Neural progenitor cell (in vitro differentiated cells): ENCODE results near the gene STX1A. TPM values are rescaled to one million over a fixed set of nuclear protein-coding genes. Genes with fewer than 3 reads are reported as not detected.

Experiments used
- DNase-seq: peaks from one replicate; pipeline ENCODE4 v3.0.0-alpha.2; 2016; ENCODE audit warnings: low spot score
- H2AFZ ChIP-seq: fragments of 200-600 bp; sonication (generic); replicated peaks from 2 replicates; pipeline ENCODE4 v1.6.1; 2016; ENCODE audit warnings: antibody characterized with exemption
- H3F3A ChIP-seq: fragments of 200-600 bp; sonication (generic); 2 replicates; pipeline ENCODE4 v1.6.1; 2016; ENCODE audit warnings: antibody characterized with exemption, low read depth
- H3K27ac ChIP-seq: fragments of 200-600 bp; sonication (generic); 2 replicates; pipeline ENCODE4 v1.5.1; 2016; ENCODE audit warnings: mild to moderate bottlenecking
- H3K27me3 ChIP-seq: fragments of 200-600 bp; sonication (generic); 2 replicates; pipeline ENCODE4 v1.6.1; 2016; ENCODE audit warnings: mild to moderate bottlenecking, moderate library complexity
- H3K36me3 ChIP-seq: fragments of 200-600 bp; sonication (generic); 2 replicates; pipeline ENCODE4 v1.5.1; 2016
- H3K4me1 ChIP-seq: fragments of 200-600 bp; sonication (generic); 2 replicates; pipeline ENCODE4 v1.6.1; 2016; ENCODE audit warnings: mixed run types
- H3K4me2 ChIP-seq: fragments of 200-600 bp; sonication (generic); 2 replicates; pipeline ENCODE4 v1.6.1; 2016
- H3K4me3 ChIP-seq: fragments of 200-600 bp; sonication (generic); 2 replicates; pipeline ENCODE4 v1.5.1; 2016
- H3K79me2 ChIP-seq: fragments of 200-600 bp; sonication (generic); 2 replicates; pipeline ENCODE4 v1.6.1; 2016; ENCODE audit warnings: low read depth
- H3K9ac ChIP-seq: fragments of 200-600 bp; sonication (generic); 2 replicates; pipeline ENCODE4 v1.6.1; 2016
- H3K9me3 ChIP-seq: fragments of 200-600 bp; sonication (generic); 2 replicates; pipeline ENCODE4 v1.5.1; 2016; ENCODE audit warnings: low read depth
- H4K20me1 ChIP-seq: fragments of 200-600 bp; sonication (generic); 2 replicates; pipeline ENCODE4 v1.6.1; 2016; ENCODE audit warnings: low read depth
- H3K27ac Mint-ChIP-seq: 3 replicates; pipeline ENCODE4 v1.8.0; 2021; ENCODE audit warnings: mixed read lengths
- H3K27me3 Mint-ChIP-seq: 2 replicates; pipeline ENCODE4 v1.8.0; 2022; ENCODE audit warnings: low read depth, mild to moderate bottlenecking, inconsistent platforms, moderate library complexity, mixed read lengths; ENCODE audit not compliant: insufficient read depth
- H3K36me3 Mint-ChIP-seq: 3 replicates; pipeline ENCODE4 v1.8.0; 2021; ENCODE audit warnings: mixed read lengths
- H3K4me1 Mint-ChIP-seq: 3 replicates; pipeline ENCODE4 v1.8.0; 2021; ENCODE audit warnings: mixed read lengths
- H3K4me3 Mint-ChIP-seq: 3 replicates; pipeline ENCODE4 v1.8.0; 2021; ENCODE audit warnings: mild to moderate bottlenecking, moderate library complexity, mixed read lengths
- H3K9me3 Mint-ChIP-seq: 3 replicates; pipeline ENCODE4 v1.8.0; 2020; ENCODE audit warnings: mixed read lengths
- EZH2 ChIP-seq: fragments of 200-600 bp; sonication (generic); IDR thresholded peaks from 2 replicates; pipeline ENCODE4 v1.6.1; 2017; ENCODE audit warnings: antibody characterized with exemption, mild to moderate bottlenecking, moderate library complexity
- EZH2phosphoT487 ChIP-seq: fragments of 200-600 bp; sonication (generic); IDR thresholded peaks from 2 replicates; pipeline ENCODE4 v1.6.1; 2017; ENCODE audit warnings: antibody characterized with exemption
- total RNA-seq: library from RNA; depleted of rRNA; stranded (reverse); fragments of >200 nt; gene quantifications from 2 replicates; pipeline ENCODE4 v1.2.3, GENCODE V29; 2015; ENCODE audit warnings: low replicate concordance
- TF ChIP-seq, protein P1 (sequence below): fragments of 200-600 bp; sonication (generic); IDR thresholded peaks from 2 replicates; pipeline ENCODE4 v1.5.1; 2017; ENCODE audit warnings: antibody characterized with exemption, mild to moderate bottlenecking

The STX1A gene
- total RNA-seq, 1 donor from 2014 or later = 21.9 TPM

GRCh38 chr7:73703757-73704639 is 15.5 kb downstream of the STX1A start:
- Histone ChIP-seq H3K79me2 (no peaks in the 10 kb centered on the region), H3K9ac (no peak overlapping the region), H3K36me3 (no peaks in the 10 kb centered on the region), H3K4me1 (peaks cover 9% of the 10 kb centered on the region), H3K9me3 (no peaks in the 10 kb centered on the region), H2AFZ (no peak overlapping the region), H4K20me1 (peaks cover 24% of the 10 kb centered on the region), H3K4me3 (no peak overlapping the region), H3K4me2 (peak overlapping the region; percentile 63), H3K27me3 (no peaks in the 10 kb centered on the region), H3F3A (peaks cover 16% of the 10 kb centered on the region), H3K27ac (no peak overlapping the region)
- TF ChIP-seq, protein P1, sequence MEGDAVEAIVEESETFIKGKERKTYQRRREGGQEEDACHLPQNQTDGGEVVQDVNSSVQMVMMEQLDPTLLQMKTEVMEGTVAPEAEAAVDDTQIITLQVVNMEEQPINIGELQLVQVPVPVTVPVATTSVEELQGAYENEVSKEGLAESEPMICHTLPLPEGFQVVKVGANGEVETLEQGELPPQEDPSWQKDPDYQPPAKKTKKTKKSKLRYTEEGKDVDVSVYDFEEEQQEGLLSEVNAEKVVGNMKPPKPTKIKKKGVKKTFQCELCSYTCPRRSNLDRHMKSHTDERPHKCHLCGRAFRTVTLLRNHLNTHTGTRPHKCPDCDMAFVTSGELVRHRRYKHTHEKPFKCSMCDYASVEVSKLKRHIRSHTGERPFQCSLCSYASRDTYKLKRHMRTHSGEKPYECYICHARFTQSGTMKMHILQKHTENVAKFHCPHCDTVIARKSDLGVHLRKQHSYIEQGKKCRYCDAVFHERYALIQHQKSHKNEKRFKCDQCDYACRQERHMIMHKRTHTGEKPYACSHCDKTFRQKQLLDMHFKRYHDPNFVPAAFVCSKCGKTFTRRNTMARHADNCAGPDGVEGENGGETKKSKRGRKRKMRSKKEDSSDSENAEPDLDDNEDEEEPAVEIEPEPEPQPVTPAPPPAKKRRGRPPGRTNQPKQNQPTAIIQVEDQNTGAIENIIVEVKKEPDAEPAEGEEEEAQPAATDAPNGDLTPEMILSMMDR = no peak
- no peak for TF ChIP-seq EZH2phosphoT487
- no peak for TF ChIP-seq EZH2
- Mint-ChIP-seq H3K36me3 (peaks cover 10% of the 10 kb centered on the region), H3K27ac (peak overlapping the region; percentile 14), H3K4me1 (peaks cover 19% of the 10 kb centered on the region), H3K4me3 (peak overlapping the region; percentile 57), H3K27me3 (peaks cover 7% of the 10 kb centered on the region), H3K9me3 (no peaks in the 10 kb centered on the region)
- DNase-seq = peak; percentile 95

- no peak overlapping the region for H3K27ac ChIP-seq
- H3K4me3 Mint-ChIP-seq = peak overlapping the region; percentile 57
- peaks cover 9% of the 10 kb centered on the region for H3K4me1 ChIP-seq
- no peak overlapping the region for H2AFZ ChIP-seq
- H3K27me3 Mint-ChIP-seq = peaks cover 7% of the 10 kb centered on the region
- peaks cover 16% of the 10 kb centered on the region for H3F3A ChIP-seq
- DNase-seq = no peak
- H3K4me1 Mint-ChIP-seq = peaks cover 19% of the 10 kb centered on the region
- peaks cover 10% of the 10 kb centered on the region for H3K36me3 Mint-ChIP-seq
- no peaks in the 10 kb centered on the region for H3K36me3 ChIP-seq
- no peak overlapping the region for H3K9ac ChIP-seq
- H3K4me3 ChIP-seq = no peak overlapping the region
- no peaks in the 10 kb centered on the region for H3K27me3 ChIP-seq
- H3K79me2 ChIP-seq = no peaks in the 10 kb centered on the region
- H3K9me3 ChIP-seq = no peaks in the 10 kb centered on the region
- TF ChIP-seq, protein P1 = no peak
- TF ChIP-seq EZH2 = no peak
- TF ChIP-seq EZH2phosphoT487 = no peak
- H4K20me1 ChIP-seq = peaks cover 24% of the 10 kb centered on the region
- H3K27ac Mint-ChIP-seq = peak overlapping the region; percentile 80
- peak overlapping the region; percentile 63 for H3K4me2 ChIP-seq
- H3K9me3 Mint-ChIP-seq = no peaks in the 10 kb centered on the region
Measured at GRCh38 chr7:73703225-73703624, 16.2 kb downstream of the STX1A start.

DNA sequence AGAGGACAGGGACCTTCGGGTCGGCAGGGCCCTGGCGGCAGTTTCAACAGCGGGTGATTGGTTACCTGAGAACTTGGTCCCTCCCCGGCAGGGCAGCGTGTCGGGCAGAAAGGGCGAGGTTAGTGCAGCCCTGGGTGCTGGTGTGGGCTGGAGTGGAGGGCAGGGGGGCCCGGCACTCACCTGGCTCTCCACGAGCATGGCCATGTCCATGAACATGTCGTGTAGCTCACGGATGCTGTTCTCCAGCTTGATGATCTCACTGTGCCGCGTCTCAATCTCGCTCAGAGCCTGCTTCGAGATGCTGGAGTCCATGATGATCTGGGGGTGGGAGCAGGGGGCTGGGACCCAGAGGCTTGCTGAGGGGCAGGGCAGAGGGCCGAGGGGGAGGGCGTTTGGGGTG is 16.8 kb downstream of the STX1A start:
- Histone ChIP-seq H2AFZ (no peak overlapping the region), H3K36me3 (no peaks in the 10 kb centered on the region), H3F3A (peaks cover 16% of the 10 kb centered on the region), H3K79me2 (no peaks in the 10 kb centered on the region), H4K20me1 (peaks cover 24% of the 10 kb centered on the region), H3K4me1 (peaks cover 9% of the 10 kb centered on the region), H3K27me3 (no peaks in the 10 kb centered on the region), H3K27ac (no peak overlapping the region), H3K9me3 (no peaks in the 10 kb centered on the region), H3K9ac (no peak overlapping the region), H3K4me2 (no peak overlapping the region), H3K4me3 (no peak overlapping the region)
- TF ChIP-seq EZH2phosphoT487 = no peak
- Mint-ChIP-seq H3K4me1 (peaks cover 19% of the 10 kb centered on the region), H3K4me3 (no peak overlapping the region), H3K9me3 (no peaks in the 10 kb centered on the region), H3K36me3 (peaks cover 10% of the 10 kb centered on the region), H3K27ac (no peak overlapping the region), H3K27me3 (peaks cover 7% of the 10 kb centered on the region)
- DNase-seq = no peak

DNA sequence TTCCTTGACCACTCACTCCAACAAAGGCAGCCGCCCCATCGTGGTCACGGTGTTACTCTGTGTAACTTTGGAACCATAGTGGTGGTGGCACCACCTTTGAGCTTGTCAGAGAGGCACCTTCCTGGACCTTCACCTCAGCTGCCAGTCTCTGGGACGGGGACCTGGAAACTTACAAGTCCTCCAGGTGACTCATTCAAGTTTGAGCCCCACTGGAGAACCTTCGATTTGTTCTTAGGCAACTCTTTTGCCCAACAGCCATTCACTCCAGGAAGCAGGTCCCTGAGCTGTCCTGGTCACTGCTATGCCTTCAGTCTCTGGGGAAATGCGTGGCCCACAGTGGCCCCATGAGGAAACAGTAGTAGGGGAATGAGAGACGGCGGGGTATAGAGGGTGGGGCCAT is 17.2 kb downstream of the STX1A start:
- H3K27me3 ChIP-seq = no peaks in the 10 kb centered on the region
- no peak for DNase-seq
- no peak overlapping the region for H2AFZ ChIP-seq
- H3F3A ChIP-seq = peaks cover 16% of the 10 kb centered on the region
- peaks cover 9% of the 10 kb centered on the region for H3K4me1 ChIP-seq
- H3K27ac Mint-ChIP-seq = peak overlapping the region; percentile 69
- TF ChIP-seq, protein P1 = no peak
- TF ChIP-seq EZH2phosphoT487 (no peak), EZH2 (no peak)
- no peaks in the 10 kb centered on the region for H3K36me3 ChIP-seq
- no peak overlapping the region for H3K9ac ChIP-seq
- peaks cover 19% of the 10 kb centered on the region for H3K4me1 Mint-ChIP-seq
- H3K27ac ChIP-seq = no peak overlapping the region
- peaks cover 10% of the 10 kb centered on the region for H3K36me3 Mint-ChIP-seq
- no peaks in the 10 kb centered on the region for H3K79me2 ChIP-seq
- H3K4me3 ChIP-seq = no peak overlapping the region
- peaks cover 7% of the 10 kb centered on the region for H3K27me3 Mint-ChIP-seq
- H4K20me1 ChIP-seq = peaks cover 24% of the 10 kb centered on the region
- no peak overlapping the region for H3K4me2 ChIP-seq
- H3K4me3 Mint-ChIP-seq = peak overlapping the region; percentile 27
- H3K9me3 ChIP-seq = no peaks in the 10 kb centered on the region
- H3K9me3 Mint-ChIP-seq = no peaks in the 10 kb centered on the region
